HL-60 (cell line): ENCODE data around the gene SIPA1L3.

ENCODE experiments used
- DNase-seq, 2 experiments: peaks; one replicate each; pipeline ENCODE4 v3.0.0-alpha.2; 2010 to 2020; ENCODE audit warnings: low read depth in 1 of 2, low spot score in 1 of 2
- H3K27ac ChIP-seq: fragments of 250-450 bp; sonication (Bioruptor Pico); replicated peaks from 2 replicates; pipeline ENCODE4 v1.5.1; 2020; ENCODE audit warnings: mild to moderate bottlenecking, moderate library complexity
- H3K27me3 ChIP-seq: fragments of 250-450 bp; sonication (Bioruptor Pico); 2 replicates; pipeline ENCODE4 v1.5.1; 2021; ENCODE audit warnings: mild to moderate bottlenecking, moderate library complexity; ENCODE audit not compliant: insufficient read depth, poor library complexity, severe bottlenecking
- H3K4me3 ChIP-seq: replicated peaks from 2 replicates; pipeline ENCODE4 v1.5.1; 2011; ENCODE audit warnings: mild to moderate bottlenecking, control low read depth, low read length; ENCODE audit not compliant: insufficient read depth
- CTCF ChIP-seq: IDR thresholded peaks from one replicate; pipeline ENCODE4 v1.5.1; 2011; ENCODE audit warnings: low read length, control low read depth, inconsistent platforms; ENCODE audit not compliant: insufficient read depth
- GABPA ChIP-seq: IDR thresholded peaks from 2 replicates; pipeline ENCODE4 v1.6.1; 2012; ENCODE audit warnings: low read depth
- POLR2AphosphoS5 ChIP-seq: IDR thresholded peaks from 2 replicates; pipeline ENCODE4 v1.6.1; 2012; ENCODE audit warnings: low read depth
- SPI1 ChIP-seq: IDR thresholded peaks from 2 replicates; pipeline ENCODE4 v1.6.1; 2012; ENCODE audit warnings: low read depth, mild to moderate bottlenecking, borderline replicate concordance
- TF ChIP-seq, protein P1 (sequence below): IDR thresholded peaks from 2 replicates; pipeline ENCODE4 v1.6.1; 2012; ENCODE audit warnings: low read depth; ENCODE audit not compliant: insufficient replicate concordance

The SIPA1L3 gene

GRCh38 chr19:38114651-38115050 is 207.6 kb downstream of the SIPA1L3 start:
- TF ChIP-seq CTCF: no peak
- TF ChIP-seq GABPA: no peak
- no peak for TF ChIP-seq SPI1
- H3K27me3 ChIP-seq: no peaks in the 10 kb centered on the region
- no peak overlapping the region for H3K27ac ChIP-seq
- no peak for DNase-seq
- no peak overlapping the region for H3K4me3 ChIP-seq

DNA sequence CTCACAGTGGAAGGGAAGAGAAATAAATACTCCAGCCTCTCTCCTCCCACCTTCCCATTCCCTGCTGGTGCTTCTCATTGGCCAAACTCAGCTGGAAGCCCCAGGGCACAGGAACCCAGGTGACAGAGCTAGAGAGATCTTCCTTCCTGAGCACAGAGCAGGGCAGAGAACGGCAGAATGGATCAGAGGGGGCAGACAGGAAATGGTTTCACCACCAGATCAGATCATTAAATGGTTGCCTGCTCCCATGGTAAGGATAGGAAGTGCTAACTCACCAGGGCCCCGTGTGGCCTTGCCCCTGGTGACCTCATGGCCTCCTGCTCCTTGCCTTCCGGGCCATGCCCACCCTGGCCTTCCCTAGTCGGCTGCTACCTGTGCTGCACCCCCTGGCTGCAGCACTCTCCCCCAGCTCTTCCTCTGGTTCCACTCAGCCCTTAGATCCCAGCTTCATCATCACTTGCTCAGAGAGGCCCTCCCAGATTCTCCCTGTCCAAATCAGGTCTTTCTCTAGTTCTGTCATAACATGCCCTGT is 208.3 kb downstream of the SIPA1L3 start:
- DNase-seq: no peak
- TF ChIP-seq SPI1 (no peak), CTCF (no peak), POLR2AphosphoS5 (no peak), GABPA (no peak)
- TF ChIP-seq, protein P1, sequence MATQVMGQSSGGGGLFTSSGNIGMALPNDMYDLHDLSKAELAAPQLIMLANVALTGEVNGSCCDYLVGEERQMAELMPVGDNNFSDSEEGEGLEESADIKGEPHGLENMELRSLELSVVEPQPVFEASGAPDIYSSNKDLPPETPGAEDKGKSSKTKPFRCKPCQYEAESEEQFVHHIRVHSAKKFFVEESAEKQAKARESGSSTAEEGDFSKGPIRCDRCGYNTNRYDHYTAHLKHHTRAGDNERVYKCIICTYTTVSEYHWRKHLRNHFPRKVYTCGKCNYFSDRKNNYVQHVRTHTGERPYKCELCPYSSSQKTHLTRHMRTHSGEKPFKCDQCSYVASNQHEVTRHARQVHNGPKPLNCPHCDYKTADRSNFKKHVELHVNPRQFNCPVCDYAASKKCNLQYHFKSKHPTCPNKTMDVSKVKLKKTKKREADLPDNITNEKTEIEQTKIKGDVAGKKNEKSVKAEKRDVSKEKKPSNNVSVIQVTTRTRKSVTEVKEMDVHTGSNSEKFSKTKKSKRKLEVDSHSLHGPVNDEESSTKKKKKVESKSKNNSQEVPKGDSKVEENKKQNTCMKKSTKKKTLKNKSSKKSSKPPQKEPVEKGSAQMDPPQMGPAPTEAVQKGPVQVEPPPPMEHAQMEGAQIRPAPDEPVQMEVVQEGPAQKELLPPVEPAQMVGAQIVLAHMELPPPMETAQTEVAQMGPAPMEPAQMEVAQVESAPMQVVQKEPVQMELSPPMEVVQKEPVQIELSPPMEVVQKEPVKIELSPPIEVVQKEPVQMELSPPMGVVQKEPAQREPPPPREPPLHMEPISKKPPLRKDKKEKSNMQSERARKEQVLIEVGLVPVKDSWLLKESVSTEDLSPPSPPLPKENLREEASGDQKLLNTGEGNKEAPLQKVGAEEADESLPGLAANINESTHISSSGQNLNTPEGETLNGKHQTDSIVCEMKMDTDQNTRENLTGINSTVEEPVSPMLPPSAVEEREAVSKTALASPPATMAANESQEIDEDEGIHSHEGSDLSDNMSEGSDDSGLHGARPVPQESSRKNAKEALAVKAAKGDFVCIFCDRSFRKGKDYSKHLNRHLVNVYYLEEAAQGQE: no peak
- Histone ChIP-seq H3K27me3 (no peaks in the 10 kb centered on the region), H3K27ac (no peak overlapping the region), H3K4me3 (no peak overlapping the region)

- no peaks in the 10 kb centered on the region for H3K27me3 ChIP-seq
- TF ChIP-seq, protein P1: no peak
- H3K4me3 ChIP-seq: no peak overlapping the region
- H3K27ac ChIP-seq: no peak overlapping the region
- DNase-seq: no peak
These were observed 211.2 kb downstream of the SIPA1L3 start for GRCh38 chr19:38118176-38118575.

- Histone ChIP-seq H3K4me3 (no peak overlapping the region), H3K27me3 (no peaks in the 10 kb centered on the region), H3K27ac (no peak overlapping the region)
- TF ChIP-seq CTCF: no peak
- no peak for TF ChIP-seq GABPA
- TF ChIP-seq POLR2AphosphoS5: no peak
- no peak for TF ChIP-seq SPI1
- TF ChIP-seq, protein P1: no peak
- no peak for DNase-seq
These were observed 213.5 kb downstream of the SIPA1L3 start for GRCh38 chr19:38120471-38121025.
